GM21576 (cell line): ENCODE data around the gene DKC1.
"Not testable (repeated sequence)": the region's sequence is repeated elsewhere in the genome, so short reads cannot be mapped to it uniquely, and the experiment has no call there.

Experiments
- ATAC-seq: cut with Tn5 transposase; IDR thresholded peaks from one replicate; pipeline ENCODE4 v1.9.1; 2021; ENCODE audit warnings: mild to moderate bottlenecking, moderate library complexity; ENCODE audit not compliant: unreplicated experiment

Gene DKC1

GRCh38 chrX:154785716-154786115 lies 23.1 kb downstream of the DKC1 start:
- ATAC-seq: no peak

DNA sequence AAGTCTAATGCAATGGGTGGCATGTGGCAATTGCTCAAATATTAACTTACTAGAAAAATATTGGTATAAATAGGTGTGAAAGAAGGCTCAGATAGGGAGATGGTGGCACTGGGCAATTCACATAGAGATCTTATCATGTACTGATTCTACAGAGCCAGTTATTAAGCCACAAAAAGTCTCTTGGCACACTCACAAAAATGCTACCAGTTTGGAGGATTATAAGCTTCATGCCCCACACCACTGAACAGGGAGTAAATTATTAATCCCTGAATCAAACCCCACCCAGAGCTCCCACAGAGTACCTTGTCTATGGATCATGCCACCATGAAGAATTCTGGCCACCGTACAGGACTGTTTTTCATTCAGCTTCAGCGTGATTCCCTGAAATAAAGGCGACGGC lies 28.8 kb downstream of the DKC1 start:
- no peak for ATAC-seq

DNA sequence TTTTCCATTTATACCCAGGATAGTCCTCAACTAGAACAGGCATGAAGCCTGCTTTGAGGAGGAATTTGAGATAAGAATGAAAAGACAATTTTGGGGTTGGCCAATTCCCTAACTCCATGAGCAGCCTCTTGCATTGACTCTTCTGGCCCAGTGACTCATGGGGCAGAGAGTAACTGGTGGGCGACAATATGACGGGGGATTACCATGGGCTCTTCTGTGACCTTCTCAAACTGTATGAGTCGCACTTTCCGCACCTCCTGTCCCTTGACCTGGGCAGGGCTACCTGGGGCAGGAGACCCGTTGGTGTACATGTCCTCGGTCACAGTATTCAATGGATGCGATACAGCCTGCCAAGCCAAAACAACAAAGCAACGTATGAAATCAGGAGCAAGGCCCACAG lies 29.3 kb downstream of the DKC1 start:
- no peak for ATAC-seq

DNA sequence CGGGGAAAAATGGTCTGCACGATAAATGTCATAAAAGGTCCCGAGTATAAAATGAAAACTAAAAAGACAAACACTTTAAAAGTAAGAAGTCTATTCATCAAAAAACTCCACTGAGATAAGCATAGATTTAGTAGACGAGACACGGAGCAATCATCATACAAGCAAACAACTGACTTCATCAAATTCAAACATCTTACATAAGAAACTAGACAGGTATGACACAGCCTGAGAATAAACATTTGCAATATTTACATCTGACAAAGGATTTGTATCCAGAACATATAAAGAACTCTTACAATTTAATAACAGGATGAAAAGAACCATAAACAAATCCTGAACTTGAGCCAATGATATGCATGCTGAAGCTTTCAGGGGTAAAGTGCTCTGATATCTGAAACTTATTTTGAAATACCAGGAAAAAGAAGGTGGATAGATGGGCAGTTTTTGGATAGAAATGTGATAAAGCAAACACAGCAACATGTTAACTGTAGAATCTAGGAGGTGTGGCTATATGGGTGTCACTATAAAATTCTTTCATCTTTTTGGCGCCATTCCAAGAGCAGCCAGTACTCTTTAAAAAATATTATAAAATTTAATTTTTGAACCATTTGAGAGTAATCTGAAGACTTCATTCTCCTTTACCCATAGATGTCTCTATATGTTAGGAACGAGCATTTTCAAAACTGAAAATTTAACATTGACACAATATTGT lies 30.6 kb downstream of the DKC1 start:
- no peak for ATAC-seq

DNA sequence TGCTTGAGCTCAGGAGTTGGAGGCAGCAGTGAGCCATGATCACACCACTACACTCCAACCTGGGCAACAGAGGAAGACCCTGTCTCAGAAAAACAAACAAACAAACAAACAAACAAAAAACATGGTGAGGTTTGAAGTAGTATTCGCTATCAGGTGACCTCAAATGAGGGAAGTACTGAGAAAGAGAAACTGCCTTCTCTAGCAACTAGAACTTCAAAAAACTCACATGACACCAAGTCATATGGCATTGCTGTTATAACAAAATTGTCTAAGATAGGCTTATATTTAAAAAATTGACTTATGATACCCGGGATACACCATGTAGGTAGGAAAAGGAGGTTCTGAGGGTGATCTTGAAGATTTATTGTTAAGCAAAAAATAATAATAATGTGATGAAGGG lies 32.4 kb downstream of the DKC1 start:
- no peak for ATAC-seq

- ATAC-seq: no peak
Measured at GRCh38 chrX:154797006-154797405, 34.3 kb downstream of the DKC1 start.

DNA sequence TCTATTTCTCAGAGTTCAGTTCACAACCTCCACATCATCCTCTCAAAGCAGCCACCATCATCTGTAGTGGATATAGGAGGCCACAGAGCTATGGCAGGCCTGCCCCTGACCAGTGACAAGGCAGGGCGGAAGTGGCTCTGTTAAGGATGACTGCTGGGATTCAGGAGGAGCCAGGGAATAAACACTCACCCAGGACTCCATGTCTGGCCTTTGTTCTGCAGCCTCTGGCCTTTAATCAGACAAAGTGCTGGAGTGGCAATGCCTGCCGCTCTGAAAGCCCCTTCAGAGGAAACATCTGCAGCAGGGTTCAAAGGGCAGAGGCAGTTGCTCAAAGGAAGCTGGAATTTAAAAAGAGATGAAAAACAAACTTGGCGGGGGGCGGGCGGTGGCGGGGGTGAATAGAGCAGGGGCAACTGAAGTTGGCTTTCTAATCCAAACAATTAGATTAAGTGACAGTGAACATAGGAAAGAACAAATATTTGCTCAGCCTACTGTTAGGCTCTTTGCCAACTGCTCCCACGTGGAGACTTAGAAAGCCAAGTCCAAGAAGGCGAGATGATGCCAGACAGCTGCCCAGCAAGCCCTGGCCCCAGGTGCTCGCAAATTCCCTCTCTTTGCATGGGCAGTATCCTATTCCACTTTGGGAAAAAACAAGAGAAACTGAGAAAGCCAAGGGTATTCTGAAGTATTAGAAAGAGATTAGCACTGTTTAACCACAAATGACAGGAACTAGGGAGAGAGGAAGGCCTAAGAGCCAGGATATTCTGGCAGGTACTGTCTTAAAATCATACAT lies 37.1 kb downstream of the DKC1 start:
- ATAC-seq: no peak

DNA sequence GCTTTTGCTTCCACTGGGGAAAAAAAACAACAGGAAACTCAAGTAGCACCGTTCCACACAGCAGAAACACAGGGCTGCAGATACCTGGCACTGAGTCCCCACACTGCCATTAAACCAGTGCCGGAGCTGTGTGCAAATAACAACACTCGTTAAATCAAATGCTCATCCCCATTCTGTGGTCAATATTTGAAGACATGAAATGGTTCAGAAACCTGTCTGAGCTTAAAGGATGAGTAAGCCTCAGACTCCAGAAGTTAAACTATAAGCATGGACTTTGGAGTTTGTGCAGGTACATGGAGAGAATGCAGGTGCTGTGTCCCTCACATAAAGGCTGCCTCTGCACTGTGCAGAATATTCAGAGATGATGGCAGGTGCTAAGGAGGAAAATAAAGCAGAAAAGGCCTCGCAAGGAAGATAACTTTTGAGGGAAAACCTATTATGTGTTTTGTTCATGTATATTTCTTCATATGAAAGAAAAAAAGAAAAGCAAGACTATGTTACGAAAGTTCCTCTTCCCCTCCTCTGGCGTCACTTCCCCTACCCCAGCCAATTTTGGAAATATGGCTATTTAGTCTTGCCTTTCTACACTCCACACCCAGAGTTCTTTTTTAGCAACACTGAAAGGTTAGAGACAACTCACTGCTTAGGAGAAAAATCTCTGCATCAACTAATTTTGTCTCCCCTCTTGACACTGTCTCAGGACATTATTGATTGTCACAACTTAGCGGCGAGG lies 38.0 kb downstream of the DKC1 start:
- ATAC-seq: no peak

DNA sequence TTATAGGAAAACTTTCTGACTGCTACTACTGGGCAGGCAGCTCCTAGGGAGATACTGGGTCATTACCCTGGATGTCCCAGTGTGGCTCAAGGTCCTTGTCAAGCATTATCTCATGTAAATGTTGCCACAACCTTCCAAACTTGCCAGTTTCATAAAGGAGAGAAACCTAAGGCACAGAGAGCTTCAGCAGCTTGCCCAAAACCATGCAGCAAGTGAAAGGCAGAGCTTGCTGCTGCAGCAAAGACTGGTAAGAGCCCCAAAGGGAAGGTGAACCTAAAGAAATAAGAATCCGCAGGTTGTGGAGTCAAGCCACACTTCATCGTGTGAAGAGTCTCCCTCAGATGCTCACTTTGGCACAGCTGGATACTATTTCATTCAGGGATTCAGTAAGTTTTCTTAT lies 40.3 kb downstream of the DKC1 start:
- no peak for ATAC-seq

DNA sequence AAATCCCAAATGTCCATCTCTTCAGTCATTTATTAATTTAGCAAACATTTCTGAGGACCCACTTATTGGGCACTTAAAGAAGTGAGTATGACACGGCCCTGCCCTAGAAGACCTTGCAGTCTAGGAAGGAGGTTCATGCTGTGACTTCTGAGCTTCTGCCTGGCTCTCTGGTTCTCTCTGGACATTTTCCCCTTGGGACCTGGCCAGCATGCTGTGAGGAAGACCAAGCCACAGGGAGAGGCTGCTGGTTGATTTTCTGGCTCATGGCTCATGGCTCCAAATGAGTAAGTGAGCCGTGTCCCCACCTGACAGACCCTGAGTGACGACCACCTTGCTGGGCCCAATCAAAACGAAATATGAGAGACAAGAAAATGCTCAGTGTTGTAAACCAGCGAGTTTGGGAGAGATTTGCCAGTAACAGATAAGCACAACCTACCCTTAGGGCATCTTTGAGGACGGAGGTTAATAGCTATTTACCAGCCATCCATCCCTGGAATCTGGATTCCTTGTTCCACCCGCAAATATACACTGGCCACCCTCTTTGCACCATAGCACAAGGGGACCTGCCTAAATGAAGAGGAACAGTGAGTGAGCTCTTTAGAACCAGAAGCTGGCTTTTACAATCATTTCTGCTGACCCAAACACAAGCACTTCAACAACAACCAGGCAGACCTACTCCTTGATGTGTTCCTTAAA lies 41.7 kb downstream of the DKC1 start:
- no peak for ATAC-seq

DNA sequence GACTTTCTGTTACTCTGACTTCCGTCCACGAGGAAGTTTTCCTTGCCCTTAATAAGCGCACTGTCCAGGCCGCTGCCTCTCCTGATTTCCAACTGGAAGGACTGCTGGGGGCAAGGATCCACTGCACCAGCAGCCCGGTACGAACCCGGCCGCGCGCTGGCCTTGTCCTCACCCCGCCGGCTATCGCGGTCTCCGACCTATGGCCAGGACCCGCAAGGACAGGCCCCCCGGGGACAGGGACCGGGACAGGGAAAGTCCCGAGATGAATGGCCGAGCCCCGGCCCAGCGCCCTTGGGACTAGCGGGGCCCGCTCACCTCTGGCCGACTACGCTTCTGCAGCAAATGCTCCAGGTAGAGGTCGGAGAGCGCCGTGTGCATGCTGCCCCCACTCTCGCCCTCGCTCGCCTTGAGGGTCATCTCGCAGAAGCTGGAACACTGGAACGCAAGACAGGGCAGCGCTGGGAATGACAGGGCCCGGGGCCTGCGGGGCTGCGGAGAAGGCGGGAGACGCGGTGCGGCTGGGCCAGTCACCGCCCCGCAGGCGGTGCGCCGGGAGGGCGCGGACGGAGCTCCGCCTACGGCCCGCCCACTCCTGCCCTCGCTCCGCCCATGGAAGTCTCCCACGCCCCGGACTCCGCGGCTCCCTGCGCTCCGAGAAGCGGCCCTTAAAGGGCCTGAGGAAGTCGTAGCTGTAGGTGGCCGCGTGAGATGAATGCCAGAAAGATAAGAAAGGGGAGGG lies 42.5 kb downstream of the DKC1 start, which contains the start of gene MPP1:
TSS of gene MPP1 (minus strand) at position 529 of the 739 bp plus-strand sequence. CDS start at position 417, 112 bp downstream.
- peak; percentile 92 for ATAC-seq

- ATAC-seq: no peak
Measured at GRCh38 chrX:154805696-154806091, 43.0 kb downstream of the DKC1 start.

GRCh38 chrX:154806837-154807501 lies 44.3 kb downstream of the DKC1 start:
- ATAC-seq: no peak

DNA sequence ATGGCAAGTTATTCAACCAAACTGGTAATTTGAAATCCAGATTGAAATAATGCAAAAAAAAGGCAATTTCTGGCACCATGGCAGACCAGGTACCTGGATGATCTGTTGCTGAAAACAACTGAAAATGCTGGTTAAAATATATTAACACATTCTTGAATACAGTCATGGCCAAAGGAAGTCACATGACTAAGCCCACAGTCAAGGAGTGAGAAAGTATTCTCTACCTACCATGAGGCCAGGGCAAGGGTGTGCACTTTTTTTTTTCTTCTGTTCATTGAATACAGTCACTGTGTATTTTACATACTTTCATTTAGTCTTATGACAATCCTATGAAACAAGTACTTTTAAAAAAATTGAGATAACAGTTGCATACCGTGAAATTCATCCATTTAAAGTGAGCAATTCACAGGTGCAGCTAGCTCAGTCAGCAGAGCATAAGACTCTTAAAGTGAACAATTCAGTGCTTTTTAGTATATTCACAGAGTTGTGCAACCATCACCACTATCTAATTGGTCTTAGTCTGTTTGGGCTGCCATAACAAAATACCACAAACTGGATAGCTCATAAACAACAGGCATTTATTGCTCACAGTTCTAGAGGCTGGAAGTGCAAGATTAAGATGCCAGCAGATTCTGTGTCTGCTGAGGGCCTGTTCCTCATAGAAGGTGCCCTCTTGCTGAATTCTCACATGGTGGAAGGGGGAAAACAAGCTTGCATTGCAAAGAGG lies 47.4 kb downstream of the DKC1 start:
- no peak for ATAC-seq

DNA sequence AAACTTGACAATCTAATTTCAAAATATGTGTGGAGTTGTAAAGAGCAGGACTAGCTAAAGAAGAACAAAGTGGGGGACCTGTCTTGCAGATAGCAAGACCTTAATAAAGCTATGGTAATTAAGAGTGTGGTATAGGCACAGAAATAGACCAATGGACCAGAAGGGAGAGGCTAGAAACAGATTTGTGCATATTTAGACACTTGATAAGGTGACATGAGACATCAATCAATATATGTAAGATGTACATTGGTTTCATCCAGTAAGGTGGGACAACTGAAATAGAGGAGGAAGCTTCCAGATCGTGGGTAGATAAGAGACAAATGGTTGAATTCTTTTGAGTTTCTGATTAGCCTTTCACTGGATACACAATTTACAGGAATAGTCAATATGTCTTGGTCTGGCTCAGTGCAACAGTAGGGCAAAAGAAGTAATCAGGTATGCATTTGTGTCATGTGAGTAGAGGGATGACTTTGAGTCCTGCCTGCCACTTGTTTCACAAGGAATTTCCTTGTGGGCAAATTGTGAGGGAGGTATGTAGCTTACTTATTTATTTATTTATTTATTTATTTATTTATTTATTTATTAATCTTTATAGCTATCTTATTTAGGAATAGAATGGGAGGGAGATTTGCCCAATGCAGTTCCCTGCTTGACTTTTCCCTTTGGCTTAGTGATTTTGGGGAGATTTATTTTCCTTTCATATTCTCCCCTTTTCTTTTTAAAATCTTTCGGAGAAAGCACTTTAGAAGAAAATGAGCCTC lies 49.9 kb downstream of the DKC1 start:
- ATAC-seq: no peak

- ATAC-seq: no peak
Measured at GRCh38 chrX:154813801-154814200, 51.1 kb downstream of the DKC1 start.

DNA sequence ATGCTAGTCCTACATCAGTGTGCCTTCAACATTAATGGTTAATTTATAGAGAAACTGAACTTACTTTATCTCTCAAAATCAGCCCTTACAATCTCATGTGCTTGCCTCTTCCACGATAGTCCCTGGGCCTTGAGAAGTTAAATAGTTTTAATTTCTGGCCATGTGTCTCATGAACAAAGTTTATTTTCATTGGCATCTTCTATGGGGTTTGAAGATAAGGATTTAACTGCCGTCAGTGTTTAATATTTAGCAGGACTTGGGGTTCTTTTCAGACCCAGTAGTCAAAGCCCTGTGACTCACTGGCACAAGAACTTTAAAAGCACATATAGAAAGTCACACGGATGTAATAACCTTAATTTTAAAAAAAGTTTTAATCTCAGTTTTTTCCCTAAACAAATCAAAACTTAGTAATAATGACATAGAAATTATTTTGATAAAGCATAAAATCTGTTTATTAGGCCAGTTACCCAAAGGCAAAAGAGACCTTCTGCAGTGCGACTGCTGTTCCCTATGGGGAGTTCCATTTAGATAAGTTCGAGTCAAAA lies 52.7 kb downstream of the DKC1 start:
- no peak for ATAC-seq

GRCh38 chrX:154816326-154816898 lies 53.7 kb downstream of the DKC1 start:
- not testable (repeated sequence) for ATAC-seq
